Tibial nerve (tissue), 4 donors: ENCODE results near the gene DCAF4. TPM values are rescaled to one million over a fixed set of nuclear protein-coding genes. Genes with fewer than 3 reads are reported as not detected.

ENCODE experiments used
- DNase-seq, 2 donors: peaks; one replicate each; pipeline ENCODE4 v3.0.0-alpha.2; 2019; ENCODE audit warnings: low spot score in 2 of 2
- H3K27ac ChIP-seq, 4 donors: fragments of 200-600 bp; sonication (generic) in 3 of 4; one replicate each; pipeline ENCODE4 v1.5.1; 2017 to 2019; ENCODE audit warnings: mild to moderate bottlenecking in 1 of 4
- H3K27me3 ChIP-seq, 2 donors: fragments of 200-600 bp; sonication (generic) in 1 of 2; one replicate each; pipeline versions ENCODE4 v1.5.1 to v1.6.0; 2017 to 2019
- H3K36me3 ChIP-seq, 3 donors: fragments of 200-600 bp; sonication (generic); one replicate each; pipeline ENCODE4 v1.5.1; 2018 to 2019
- H3K4me1 ChIP-seq, 4 donors: fragments of 200-600 bp; sonication (generic) in 3 of 4; one replicate each; pipeline ENCODE4 v1.5.1; 2017 to 2019
- H3K4me3 ChIP-seq, 4 donors: fragments of 200-600 bp; sonication (generic) in 3 of 4; one replicate each; pipeline ENCODE4 v1.5.1; 2017 to 2019; ENCODE audit warnings: mild to moderate bottlenecking in 1 of 4, moderate library complexity in 1 of 4
- H3K9me3 ChIP-seq, 4 donors: fragments of 200-600 bp; sonication (generic) in 3 of 4; one replicate each; pipeline ENCODE4 v1.5.1; 2017 to 2019
- CTCF ChIP-seq, 5 experiments: fragments of 200-600 bp in 3 of 5; fragments of 450-650 bp in 2 of 5; sonication (generic) in 3 of 5; IDR thresholded peaks; one replicate each; pipeline ENCODE4 v1.5.1; 2016 to 2019; ENCODE audit warnings: antibody characterized with exemption in 5 of 5, mild to moderate bottlenecking in 3 of 5, moderate library complexity in 2 of 5
- EP300 ChIP-seq, 2 donors: sonication (generic); formaldehyde crosslinking; IDR thresholded peaks; one replicate each; pipeline ENCODE4 v1.6.1; 2017; ENCODE audit warnings: antibody characterized with exemption in 2 of 2, mild to moderate bottlenecking in 1 of 2
- POLR2A ChIP-seq, 2 donors: fragments of 450-650 bp; IDR thresholded peaks; one replicate each; pipeline ENCODE4 v1.6.1; 2017; ENCODE audit warnings: antibody characterized with exemption in 2 of 2, mild to moderate bottlenecking in 2 of 2, moderate library complexity in 2 of 2
- WGBS, 2 donors: methylation state at CpG; one replicate each; pipeline ENCODE4 v1.1.5; 2018; 5-methylcytosine and 5-hydroxymethylcytosine counted together
- total RNA-seq, 4 donors: library from RNA; depleted of rRNA; stranded (reverse); fragments of >200 nt; gene quantifications; one replicate each; pipeline ENCODE4 v1.1.0, GENCODE V29; 2016

The DCAF4 gene
- 10 to 100 TPM in 3 of 4 donors, 1 to 10 TPM in 1; 6.6 to 84.1 (median 20.2) TPM for total RNA-seq

- WGBS, 2 donors: 1 to 3% methylated on average over 8 to 53 of the region's 59 CpGs
- Histone ChIP-seq H3K36me3 (peaks cover 0 to 2% (median 0%) of the 10 kb centered on the region in 3 donors), H3K27me3 (no peaks in the 10 kb centered on the region), H3K27ac (peak within 1 kb of the TSS; percentile 82 to 94 (median 84)), H3K9me3 (no peaks in the 10 kb centered on the region), H3K4me1 (peaks cover 0 to 17% (median 6%) of the 10 kb centered on the region in 4 donors), H3K4me3 (peak within 1 kb of the TSS; percentile 83 to 94 (median 86))
- DNase-seq: peak; percentile 87 to 91
- TF ChIP-seq CTCF (IDR thresholded peaks at IDR 0.05) (peak in 1 of 5 experiments; percentile 29), POLR2A (IDR thresholded peaks at IDR 0.05) (peak in 1 of 2 donors; percentile 7), EP300 (IDR thresholded peaks at IDR 0.05) (peak; percentile 37 to 64)
Observed at GRCh38 chr14:72926292-72927028, at the start of gene DCAF4. DCAF4 (plus strand) TSS chr14:72926464; CDS start chr14:72937979, 11,515 bp downstream.

- DNase-seq: no peak
- H3K36me3 ChIP-seq: no peaks in the 10 kb centered on the region
- whole genome bisulfite sequencing, 2 donors: 33 to 55% methylated on average over 4 of the region's 4 CpGs
- H3K27me3 ChIP-seq: no peaks in the 10 kb centered on the region
- H3K27ac ChIP-seq: no peak overlapping the region
- peaks cover 0 to 7% (median 0%) of the 10 kb centered on the region in 4 donors for H3K9me3 ChIP-seq
- TF ChIP-seq EP300 (IDR thresholded peaks at IDR 0.05): no peak
- no peak for TF ChIP-seq POLR2A (IDR thresholded peaks at IDR 0.05)
- TF ChIP-seq CTCF (IDR thresholded peaks at IDR 0.05): no peak
- no peaks in the 10 kb centered on the region for H3K4me1 ChIP-seq
- no peak overlapping the region for H3K4me3 ChIP-seq
Observed at GRCh38 chr14:72876710-72877063, 49.6 kb upstream of the DCAF4 start.

GRCh38 chr14:72878746-72879145 is 47.5 kb upstream of the DCAF4 start:
- no peak overlapping the region for H3K27ac ChIP-seq
- no peaks in the 10 kb centered on the region for H3K36me3 ChIP-seq
- no peaks in the 10 kb centered on the region for H3K27me3 ChIP-seq
- no peak for TF ChIP-seq EP300 (IDR thresholded peaks at IDR 0.05)
- no peak for TF ChIP-seq POLR2A (IDR thresholded peaks at IDR 0.05)
- no peak for TF ChIP-seq CTCF (IDR thresholded peaks at IDR 0.05)
- H3K4me3 ChIP-seq: no peak overlapping the region
- no peaks in the 10 kb centered on the region for H3K9me3 ChIP-seq
- DNase-seq: no peak
- 85 to 89% methylated on average over 5 of the region's 5 CpGs for WGBS, 2 donors
- no peaks in the 10 kb centered on the region for H3K4me1 ChIP-seq

GRCh38 chr14:72879431-72879830 is 46.8 kb upstream of the DCAF4 start:
- H3K9me3 ChIP-seq: no peaks in the 10 kb centered on the region
- H3K27me3 ChIP-seq: no peaks in the 10 kb centered on the region
- no peak overlapping the region for H3K27ac ChIP-seq
- WGBS, 2 donors: 86 to 89% methylated on average over 6 of the region's 6 CpGs
- DNase-seq: no peak
- TF ChIP-seq CTCF (IDR thresholded peaks at IDR 0.05) (no peak), POLR2A (IDR thresholded peaks at IDR 0.05) (no peak), EP300 (IDR thresholded peaks at IDR 0.05) (no peak)
- no peaks in the 10 kb centered on the region for H3K4me1 ChIP-seq
- H3K4me3 ChIP-seq: no peak overlapping the region
- H3K36me3 ChIP-seq: no peaks in the 10 kb centered on the region

- DNase-seq: no peak
- no peaks in the 10 kb centered on the region for H3K9me3 ChIP-seq
- H3K4me3 ChIP-seq: no peak overlapping the region
- H3K27ac ChIP-seq: no peak overlapping the region
- no peaks in the 10 kb centered on the region for H3K36me3 ChIP-seq
- H3K27me3 ChIP-seq: no peaks in the 10 kb centered on the region
- 98 to 100% methylated on average over 2 of the region's 2 CpGs for WGBS, 2 donors
- no peak for TF ChIP-seq POLR2A (IDR thresholded peaks at IDR 0.05)
- no peak for TF ChIP-seq EP300 (IDR thresholded peaks at IDR 0.05)
- TF ChIP-seq CTCF (IDR thresholded peaks at IDR 0.05): no peak
- no peaks in the 10 kb centered on the region for H3K4me1 ChIP-seq
Observed at GRCh38 chr14:72880164-72880563, 46.1 kb upstream of the DCAF4 start.
